Muscle of leg (tissue), 11 donors: ENCODE results near the gene GRM3. TPM values are rescaled to one million over a fixed set of nuclear protein-coding genes. Genes with fewer than 3 reads are reported as not detected.

Experiments used
- DNase-seq: peaks from one replicate; pipeline ENCODE4 v3.0.0; 2013
- H3K27ac ChIP-seq: one replicate; pipeline ENCODE4 v1.5.1; 2013; ENCODE audit warnings: mild to moderate bottlenecking, low read length, control low read depth
- H3K27me3 ChIP-seq: one replicate; pipeline ENCODE4 v1.6.1; 2013; ENCODE audit warnings: low read length; ENCODE audit not compliant: control insufficient read depth, insufficient read depth
- H3K36me3 ChIP-seq: one replicate; pipeline ENCODE4 v1.6.1; 2013; ENCODE audit warnings: low read length; ENCODE audit not compliant: control insufficient read depth, insufficient read depth
- H3K4me1 ChIP-seq: one replicate; pipeline ENCODE4 v1.6.1; 2013; ENCODE audit warnings: low read length; ENCODE audit not compliant: control insufficient read depth, insufficient read depth
- H3K4me3 ChIP-seq: one replicate; pipeline ENCODE4 v1.5.1; 2013; ENCODE audit warnings: low read length, control low read depth
- H3K9me3 ChIP-seq: replicated peaks from 2 replicates; pipeline ENCODE4 v1.6.1; 2013; ENCODE audit warnings: low read depth, low read length; ENCODE audit not compliant: control insufficient read depth
- WGBS: methylation state at CpG from one replicate; pipeline ENCODE4 v1.1.5; 2013; ENCODE audit warnings: missing lambda C conversion rate; ENCODE audit not compliant: insufficient coverage; 5-methylcytosine and 5-hydroxymethylcytosine counted together
- polyA plus RNA-seq, 8 donors: library from polyadenylated mRNA; unstranded; fragments of 120-200 nt; gene quantifications; one replicate each; pipeline versions ENCODE4 v1.2.1 to v1.2.3, GENCODE V29; 2013; ENCODE audit warnings: inconsistent platforms in 1 of 8, low replicate concordance in 1 of 8; ENCODE audit not compliant: insufficient read length in 8 of 8, insufficient read depth in 1 of 8
- total RNA-seq: library from RNA; stranded (reverse); fragments of 120-200 nt; gene quantifications from one replicate; pipeline ENCODE4 v1.2.4, GENCODE V29; 2013

Gene GRM3
- total and polyA plus RNA-seq, 9 donors: 0.04 to 0.20 (median 0.12) TPM

DNA sequence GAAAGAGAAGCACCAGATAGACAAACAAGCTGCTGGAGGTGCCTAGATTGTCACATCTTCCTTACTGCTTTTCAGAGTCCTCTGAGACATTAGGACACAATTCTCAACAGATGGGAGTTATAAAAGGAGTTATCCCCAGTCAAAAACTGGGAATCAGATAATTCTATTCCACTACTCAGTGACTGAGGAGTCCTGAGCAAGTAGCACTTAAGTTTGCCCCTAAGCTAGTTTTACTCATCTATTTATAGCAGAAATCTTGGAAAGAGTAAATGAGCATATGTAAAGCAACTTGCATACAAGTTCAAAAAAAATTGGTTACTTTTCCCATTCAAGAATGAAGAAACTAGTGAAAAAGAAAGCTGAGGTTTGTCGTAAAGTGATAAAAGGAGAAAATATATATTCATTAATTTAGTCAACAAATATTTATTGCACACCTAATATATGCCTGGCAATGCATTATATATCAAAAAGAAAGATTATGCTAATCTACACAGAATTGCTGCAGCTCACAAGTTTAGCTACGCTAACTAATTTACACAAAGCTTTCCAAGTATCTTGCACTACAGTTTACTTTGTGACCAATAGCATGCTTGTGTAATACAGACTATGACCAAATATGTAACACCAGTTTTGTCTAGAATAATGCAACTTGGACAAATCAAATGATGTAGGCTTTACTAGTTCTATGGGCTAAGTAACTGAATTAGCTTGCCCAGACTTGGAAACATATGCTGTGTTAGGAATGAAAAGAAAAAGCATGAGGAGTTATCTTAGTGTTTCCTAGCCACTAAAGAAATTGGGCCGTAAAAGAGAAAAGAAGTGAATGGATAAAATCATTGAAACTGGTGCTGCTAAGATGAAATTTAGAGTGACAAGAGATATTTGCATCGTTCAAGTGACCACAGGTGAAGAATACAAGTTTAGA lies 106.3 kb downstream of the GRM3 start:
- no peaks in the 10 kb centered on the region for H3K4me1 ChIP-seq
- H3K36me3 ChIP-seq: no peaks in the 10 kb centered on the region
- no peak overlapping the region for H3K27ac ChIP-seq
- no CpG with 5 or more reads among the region's 4 CpGs for WGBS
- no peak overlapping the region for H3K4me3 ChIP-seq
- no peaks in the 10 kb centered on the region for H3K27me3 ChIP-seq
- peak; percentile 54 for DNase-seq
- no peaks in the 10 kb centered on the region for H3K9me3 ChIP-seq

DNA sequence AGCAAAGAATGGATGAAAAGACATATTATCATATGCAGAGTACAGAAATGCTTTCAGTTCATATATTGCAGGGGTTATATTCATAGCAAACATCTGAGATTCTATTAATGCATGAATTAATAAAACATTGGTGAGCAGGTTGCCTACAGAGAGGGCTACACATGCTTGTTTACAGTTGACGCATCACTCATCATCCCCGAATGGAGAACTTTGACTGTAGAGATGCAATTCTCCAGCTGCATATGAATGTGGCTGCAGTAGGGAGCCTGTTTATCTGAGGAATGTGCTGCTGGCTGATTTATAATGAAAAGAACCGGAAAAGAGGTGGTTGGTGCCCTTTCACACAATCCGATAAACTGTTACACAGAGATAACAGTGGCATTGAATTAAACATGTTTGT lies 116.5 kb downstream of the GRM3 start:
- Histone ChIP-seq H3K9me3 (no peaks in the 10 kb centered on the region), H3K36me3 (no peaks in the 10 kb centered on the region), H3K27ac (no peak overlapping the region), H3K27me3 (no peaks in the 10 kb centered on the region), H3K4me3 (no peak overlapping the region), H3K4me1 (no peaks in the 10 kb centered on the region)
- DNase-seq: no peak
- WGBS: 69% methylated on average over 2 of the region's 4 CpGs

DNA sequence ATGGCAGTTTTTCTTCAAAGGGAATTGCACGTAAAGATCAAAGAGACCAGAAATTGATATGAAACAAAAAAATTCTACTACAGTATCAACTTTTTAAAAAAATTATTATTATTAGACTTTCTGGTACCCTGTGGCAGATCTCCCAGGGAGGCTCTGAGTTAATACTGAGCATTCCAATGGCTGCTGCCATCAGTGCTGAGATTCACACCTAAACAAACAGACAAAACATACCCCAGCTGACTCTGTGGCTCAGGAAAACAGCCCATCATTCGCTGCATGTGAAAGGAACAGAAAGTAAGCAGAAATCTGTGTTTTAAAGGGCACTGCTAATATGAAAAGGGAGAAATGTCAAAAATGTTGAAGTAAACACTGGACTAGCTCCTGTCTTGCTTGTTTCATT lies 118.4 kb downstream of the GRM3 start:
- Histone ChIP-seq H3K4me3 (no peak overlapping the region), H3K27me3 (no peaks in the 10 kb centered on the region)
- DNase-seq: no peak

DNA sequence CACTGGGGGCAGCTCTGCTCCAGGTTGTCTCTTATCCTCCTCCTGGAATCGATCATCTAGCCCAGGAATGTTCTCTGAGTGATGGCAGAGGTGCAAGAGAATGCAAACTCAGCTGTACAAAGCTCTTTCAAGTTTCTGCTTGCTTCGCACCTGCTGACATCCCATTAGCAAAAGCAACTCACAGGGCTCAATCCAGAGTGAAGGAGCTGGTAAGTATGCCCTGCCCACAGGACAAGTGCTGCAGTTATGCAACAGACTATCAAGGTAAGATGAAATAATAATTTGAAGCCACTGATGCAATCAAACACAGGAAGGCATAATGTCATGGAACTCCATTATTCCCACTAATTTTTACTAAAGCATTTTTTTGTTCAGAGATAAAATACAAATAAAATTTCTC lies 122.2 kb downstream of the GRM3 start:
- Histone ChIP-seq H3K9me3 (no peaks in the 10 kb centered on the region), H3K27me3 (no peaks in the 10 kb centered on the region), H3K4me3 (no peak overlapping the region), H3K27ac (no peak overlapping the region), H3K36me3 (no peaks in the 10 kb centered on the region), H3K4me1 (no peaks in the 10 kb centered on the region)
- WGBS: no CpG with 5 or more reads among the region's 2 CpGs
- no peak for DNase-seq

More for the DNA sequence above, 118.4 kb downstream of the GRM3 start:
- H3K9me3 ChIP-seq: no peaks in the 10 kb centered on the region
- H3K27ac ChIP-seq: no peak overlapping the region
- no peaks in the 10 kb centered on the region for H3K36me3 ChIP-seq
- H3K4me1 ChIP-seq: no peaks in the 10 kb centered on the region
- no CpG with 5 or more reads among the region's 2 CpGs for WGBS

DNA sequence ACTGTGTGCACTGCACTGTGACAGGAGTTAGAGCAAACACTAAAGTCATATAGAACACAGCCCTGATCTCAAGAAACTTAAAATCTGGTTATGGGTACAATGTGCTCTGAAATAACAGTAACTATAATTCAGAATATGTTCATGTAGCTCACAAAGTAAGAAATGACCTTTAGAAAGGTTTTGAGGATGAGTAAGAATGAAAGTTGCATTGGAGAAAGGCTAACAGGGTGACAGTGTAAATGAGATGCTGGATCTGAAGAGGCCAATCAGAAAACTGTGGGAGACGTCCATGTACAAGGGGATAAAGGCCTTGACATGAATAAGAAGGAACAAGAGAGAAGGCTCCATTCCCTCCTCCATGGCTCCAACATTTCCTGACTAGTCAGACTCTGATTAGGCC lies 124.7 kb downstream of the GRM3 start:
- no peak for DNase-seq
- Histone ChIP-seq H3K4me3 (no peak overlapping the region), H3K36me3 (no peaks in the 10 kb centered on the region), H3K27ac (no peak overlapping the region), H3K9me3 (no peaks in the 10 kb centered on the region), H3K27me3 (no peaks in the 10 kb centered on the region), H3K4me1 (no peaks in the 10 kb centered on the region)
- whole genome bisulfite sequencing: no CpG with 5 or more reads among the region's 1 CpG

DNA sequence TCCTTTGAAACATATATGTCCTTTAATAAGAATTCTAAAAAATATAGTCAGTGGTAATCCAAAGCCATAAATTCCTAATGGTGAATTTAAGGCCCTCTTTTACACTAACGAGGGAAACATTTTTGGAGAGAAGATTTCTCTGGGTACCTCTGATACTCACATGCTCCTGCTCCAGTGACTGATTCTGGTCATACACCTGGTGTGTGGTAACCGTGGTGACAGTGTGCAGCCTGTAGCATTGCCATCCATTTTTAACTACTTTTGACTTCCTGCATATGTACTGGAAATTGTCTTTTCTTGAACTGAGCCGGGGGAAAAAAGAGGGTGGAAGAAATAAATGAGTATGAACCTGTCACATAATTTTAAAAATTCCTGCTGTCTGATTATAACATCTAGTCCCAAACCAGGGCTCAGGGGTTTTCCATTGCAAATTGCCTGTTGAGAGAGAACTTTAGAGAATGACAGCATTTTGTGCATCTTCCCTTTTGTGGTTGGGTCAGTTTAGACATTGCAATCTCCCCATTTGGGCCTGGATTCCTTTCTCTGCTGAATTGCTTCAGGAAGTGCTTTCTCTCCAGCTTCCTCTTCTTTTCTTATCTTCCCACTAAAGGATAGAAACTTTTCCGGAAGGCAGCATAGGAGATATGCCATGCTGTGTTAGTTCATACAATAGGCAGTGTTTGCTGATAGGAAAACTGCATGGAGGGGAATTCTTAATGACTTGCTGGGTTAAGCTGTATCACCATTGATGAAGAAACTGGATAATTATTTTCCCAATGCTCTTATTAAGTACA lies 125.5 kb downstream of the GRM3 start:
- no peaks in the 10 kb centered on the region for H3K4me1 ChIP-seq
- H3K9me3 ChIP-seq: no peaks in the 10 kb centered on the region
- no peak overlapping the region for H3K27ac ChIP-seq
- no peaks in the 10 kb centered on the region for H3K36me3 ChIP-seq
- H3K4me3 ChIP-seq: no peak overlapping the region
- no CpG with 5 or more reads among the region's 4 CpGs for WGBS
- no peak for DNase-seq
- H3K27me3 ChIP-seq: no peaks in the 10 kb centered on the region

DNA sequence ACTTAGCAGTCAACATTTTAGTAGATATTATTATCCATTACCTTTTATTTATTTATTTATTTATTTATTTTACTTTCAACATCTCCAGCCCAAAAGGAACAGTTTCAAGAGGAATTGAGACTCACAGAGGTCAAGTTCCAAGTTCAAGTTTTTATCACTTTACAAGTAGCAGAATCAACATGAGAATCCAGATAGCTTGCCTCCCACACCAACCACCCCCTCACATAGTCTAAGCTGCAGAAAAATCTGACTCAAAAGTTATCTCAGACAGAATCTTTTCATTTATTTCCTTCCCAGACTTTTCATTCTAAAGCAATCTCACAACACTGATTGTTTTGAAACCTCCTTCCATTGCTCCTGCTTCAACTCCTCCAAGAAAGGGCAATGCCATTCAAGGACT lies 129.6 kb downstream of the GRM3 start:
- no peaks in the 10 kb centered on the region for H3K4me1 ChIP-seq
- H3K36me3 ChIP-seq: no peaks in the 10 kb centered on the region
- H3K9me3 ChIP-seq: no peaks in the 10 kb centered on the region
- H3K4me3 ChIP-seq: no peak overlapping the region
- DNase-seq: no peak
- H3K27ac ChIP-seq: no peak overlapping the region
- no peaks in the 10 kb centered on the region for H3K27me3 ChIP-seq

DNA sequence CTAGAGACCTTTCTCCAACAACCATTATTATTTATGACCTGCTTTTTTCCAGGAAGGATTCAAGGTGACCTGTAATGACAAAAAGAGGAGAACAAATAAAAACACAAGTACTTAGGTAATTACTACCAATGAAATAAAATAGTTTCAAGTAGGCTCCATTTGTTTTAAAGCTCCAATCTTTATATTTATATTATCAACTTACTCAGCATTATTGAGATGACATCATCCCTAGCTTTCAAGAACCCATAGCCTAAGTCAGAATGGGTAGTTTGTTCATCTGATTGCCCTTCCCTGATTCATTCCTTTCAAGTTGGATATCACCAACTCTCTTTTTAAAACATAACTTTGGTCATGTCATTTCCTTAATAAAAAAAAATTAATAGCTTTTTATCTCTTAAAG lies 131.5 kb downstream of the GRM3 start:
- no peaks in the 10 kb centered on the region for H3K36me3 ChIP-seq
- H3K27ac ChIP-seq: no peak overlapping the region
- no peak overlapping the region for H3K4me3 ChIP-seq
- H3K4me1 ChIP-seq: no peaks in the 10 kb centered on the region
- H3K9me3 ChIP-seq: no peaks in the 10 kb centered on the region
- no peak for DNase-seq
- no peaks in the 10 kb centered on the region for H3K27me3 ChIP-seq

DNA sequence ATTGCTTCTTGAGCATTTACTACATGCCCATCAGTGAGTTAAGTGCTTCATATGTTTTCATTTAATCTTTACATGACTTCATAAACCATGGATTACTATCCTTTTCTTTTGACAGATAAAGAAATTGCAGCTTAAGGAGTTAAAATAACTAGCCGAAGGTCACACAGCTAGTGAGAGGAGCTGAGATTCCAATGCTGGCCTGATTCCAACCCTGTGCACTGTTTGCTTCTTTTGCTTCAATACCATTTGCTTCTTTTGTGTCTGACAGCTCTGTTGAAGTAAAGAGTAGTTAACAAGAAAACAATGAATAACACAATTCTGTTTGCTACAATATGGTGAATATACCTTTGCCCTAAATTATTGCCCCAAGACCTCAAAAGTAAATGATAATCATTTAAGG lies 132.4 kb downstream of the GRM3 start:
- H3K4me1 ChIP-seq: no peaks in the 10 kb centered on the region
- H3K9me3 ChIP-seq: no peaks in the 10 kb centered on the region
- no peak overlapping the region for H3K27ac ChIP-seq
- no peak overlapping the region for H3K4me3 ChIP-seq
- no peaks in the 10 kb centered on the region for H3K27me3 ChIP-seq
- DNase-seq: peak; percentile 10
- no CpG with 5 or more reads among the region's 1 CpG for WGBS
- no peaks in the 10 kb centered on the region for H3K36me3 ChIP-seq

DNA sequence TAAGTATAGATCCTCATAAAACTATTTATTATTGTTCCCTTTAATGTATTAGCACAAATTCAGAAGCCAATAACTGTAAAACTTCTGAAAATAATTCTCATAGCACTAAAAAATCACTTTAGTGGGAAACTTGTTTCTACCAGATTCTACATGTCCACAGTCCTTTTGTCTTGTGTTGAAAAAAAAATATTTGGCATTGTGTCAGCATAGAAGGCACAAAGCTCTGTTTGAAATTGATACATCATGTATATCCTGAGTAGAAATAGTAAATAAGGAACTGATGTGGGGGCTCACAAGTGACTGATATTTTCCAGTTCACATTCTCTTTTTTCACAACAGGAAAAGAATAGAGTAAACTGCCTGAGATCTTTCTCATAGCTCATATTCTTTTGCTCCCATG lies 134.6 kb downstream of the GRM3 start:
- Histone ChIP-seq H3K4me3 (no peak overlapping the region), H3K4me1 (no peaks in the 10 kb centered on the region), H3K27me3 (no peaks in the 10 kb centered on the region), H3K9me3 (no peaks in the 10 kb centered on the region), H3K36me3 (no peaks in the 10 kb centered on the region), H3K27ac (no peak overlapping the region)
- DNase-seq: no peak
